CD14-positive monocyte (primary cell): ENCODE measurements around the gene SPSB2. TPM values are rescaled to one million over a fixed set of nuclear protein-coding genes. Genes with fewer than 3 reads are reported as not detected.

ENCODE experiments used
- DNase-seq, 3 donors: peaks; one replicate each; pipeline ENCODE4 v3.0.0-alpha.2; 2011 to 2022
- H2AFZ ChIP-seq: 2 replicates; pipeline ENCODE4 v1.6.0; 2012; ENCODE audit warnings: mild to moderate bottlenecking, low read depth, low read length, inconsistent platforms; ENCODE audit not compliant: insufficient read depth, poor library complexity, severe bottlenecking
- H3K27ac ChIP-seq, 2 donors: 1 replicate in 1 of 2; 2 replicates in 1 of 2; pipeline ENCODE4 v1.5.1; 2012 to 2013; ENCODE audit warnings: low read length in 2 of 2, control low read depth in 1 of 2, inconsistent platforms in 1 of 2, low read depth in 1 of 2, mild to moderate bottlenecking in 1 of 2
- H3K27me3 ChIP-seq, 2 donors: one replicate each; pipeline versions ENCODE4 v1.6.0 to v1.6.1; 2011 to 2013; ENCODE audit warnings: low read length in 2 of 2; ENCODE audit not compliant: control insufficient read depth in 2 of 2, insufficient read depth in 2 of 2
- H3K36me3 ChIP-seq, 2 donors: replicated peaks in 1 of 2; 1 replicate in 1 of 2; 2 replicates in 1 of 2; pipeline versions ENCODE4 v1.5.1 to v1.6.1; 2012 to 2013; ENCODE audit warnings: low read length in 2 of 2, control low read depth in 1 of 2, inconsistent platforms in 1 of 2, mild to moderate bottlenecking in 1 of 2; ENCODE audit not compliant: insufficient read depth in 2 of 2, control insufficient read depth in 1 of 2
- H3K4me1 ChIP-seq, 2 donors: 1 replicate in 1 of 2; 2 replicates in 1 of 2; pipeline versions ENCODE4 v1.5.1 to v1.6.1; 2012 to 2013; ENCODE audit warnings: low read length in 2 of 2, control low read depth in 1 of 2, inconsistent platforms in 1 of 2, mild to moderate bottlenecking in 1 of 2, moderate library complexity in 1 of 2; ENCODE audit not compliant: insufficient read depth in 2 of 2, control insufficient read depth in 1 of 2
- H3K4me2 ChIP-seq: replicated peaks from 2 replicates; pipeline ENCODE3; 2012; ENCODE audit warnings: low read length, moderate library complexity, mild to moderate bottlenecking; ENCODE audit not compliant: poor library complexity, severe bottlenecking; ENCODE audit errors: extremely low read depth
- H3K4me3 ChIP-seq, 3 experiments: fragments of 200-600 bp in 1 of 3; sonication (generic) in 1 of 3; replicated peaks in 1 of 3; 1 replicate in 2 of 3; 2 replicates in 1 of 3; pipeline ENCODE4 v1.5.1; 2011 to 2013; ENCODE audit warnings: low read length in 3 of 3, mild to moderate bottlenecking in 3 of 3, control low read depth in 2 of 3, low read depth in 2 of 3, inconsistent platforms in 1 of 3, moderate library complexity in 1 of 3
- H3K79me2 ChIP-seq: 2 replicates; pipeline ENCODE4 v1.6.0; 2012; ENCODE audit warnings: mild to moderate bottlenecking, control low read depth, inconsistent platforms, low read length, moderate library complexity; ENCODE audit not compliant: insufficient read depth
- H3K9ac ChIP-seq: 2 replicates; pipeline ENCODE4 v1.6.0; 2017; ENCODE audit warnings: low read length, mild to moderate bottlenecking; ENCODE audit not compliant: insufficient read depth, poor library complexity, severe bottlenecking
- H3K9me3 ChIP-seq, 2 donors: replicated peaks in 1 of 2; 1 replicate in 1 of 2; 2 replicates in 1 of 2; pipeline versions ENCODE4 v1.5.1 to v1.6.1; 2012 to 2013; ENCODE audit warnings: low read length in 2 of 2, control low read depth in 1 of 2; ENCODE audit not compliant: control insufficient read depth in 1 of 2, insufficient read depth in 1 of 2
- H4K20me1 ChIP-seq: 2 replicates; pipeline ENCODE4 v1.6.0; 2012; ENCODE audit warnings: mild to moderate bottlenecking, low read length, control low read depth, moderate library complexity; ENCODE audit not compliant: insufficient read depth
- H3K27ac Mint-ChIP-seq, 7 donors: one replicate each; pipeline ENCODE4 v1.8.0; 2020; ENCODE audit warnings: mild to moderate bottlenecking in 7 of 7, mixed read lengths in 7 of 7, moderate library complexity in 6 of 7, inconsistent platforms in 2 of 7
- H3K27me3 Mint-ChIP-seq, 3 donors: one replicate each; pipeline ENCODE4 v1.8.0; 2021 to 2022; ENCODE audit warnings: low read depth in 3 of 3, mild to moderate bottlenecking in 3 of 3, mixed read lengths in 3 of 3, moderate library complexity in 3 of 3, inconsistent platforms in 1 of 3
- H3K36me3 Mint-ChIP-seq, 2 donors: one replicate each; pipeline ENCODE4 v1.8.0; 2020; ENCODE audit warnings: mixed read lengths in 2 of 2, inconsistent platforms in 1 of 2, mild to moderate bottlenecking in 1 of 2
- H3K4me1 Mint-ChIP-seq: one replicate; pipeline ENCODE4 v1.8.0; 2020; ENCODE audit warnings: mild to moderate bottlenecking, mixed read lengths
- H3K4me3 Mint-ChIP-seq, 2 donors: one replicate each; pipeline ENCODE4 v1.8.0; 2020; ENCODE audit warnings: mild to moderate bottlenecking in 2 of 2, mixed read lengths in 2 of 2, moderate library complexity in 1 of 2
- H3K9me3 Mint-ChIP-seq, 7 donors: one replicate each; pipeline ENCODE4 v1.8.0; 2020 to 2022; ENCODE audit warnings: mixed read lengths in 7 of 7, mild to moderate bottlenecking in 6 of 7, moderate library complexity in 6 of 7, inconsistent platforms in 2 of 7
- WGBS: methylation state at CpG from one replicate; pipeline ENCODE4 v1.1.5; 2013; ENCODE audit warnings: missing lambda C conversion rate; ENCODE audit not compliant: insufficient coverage; 5-methylcytosine and 5-hydroxymethylcytosine counted together
- intact Hi-C, 2 donors: fragments of 100-400 bp; cut with micrococcal nuclease; formaldehyde crosslinking; loops; one replicate each; pipeline versions ENCODE4 v1.15.0 to v1.15.1; 2023
- polyA plus RNA-seq, 3 donors: library from polyadenylated mRNA; depleted of rRNA in 1 of 3; unstranded in 2 of 3; stranded (reverse) in 1 of 3; fragments of 300-500 nt in 2 of 3; fragments of >200 nt in 1 of 3; fragmentation: Illumina TruSeq in 2 of 3; gene quantifications; 1 replicate in 2 of 3; 2 replicates in 1 of 3; pipeline ENCODE4 v1.2.3, GENCODE V29; 2012 to 2021
- TF ChIP-seq, protein P1 (sequence below): fragments of 200-600 bp; IDR thresholded peaks from one replicate; pipeline ENCODE4 v1.8.0; 2022; ENCODE audit warnings: antibody characterized with exemption, mild to moderate bottlenecking

SPSB2 gene
- polyA plus RNA-seq, 3 donors: 4.7 to 6.9 (median 6.6) TPM

DNA sequence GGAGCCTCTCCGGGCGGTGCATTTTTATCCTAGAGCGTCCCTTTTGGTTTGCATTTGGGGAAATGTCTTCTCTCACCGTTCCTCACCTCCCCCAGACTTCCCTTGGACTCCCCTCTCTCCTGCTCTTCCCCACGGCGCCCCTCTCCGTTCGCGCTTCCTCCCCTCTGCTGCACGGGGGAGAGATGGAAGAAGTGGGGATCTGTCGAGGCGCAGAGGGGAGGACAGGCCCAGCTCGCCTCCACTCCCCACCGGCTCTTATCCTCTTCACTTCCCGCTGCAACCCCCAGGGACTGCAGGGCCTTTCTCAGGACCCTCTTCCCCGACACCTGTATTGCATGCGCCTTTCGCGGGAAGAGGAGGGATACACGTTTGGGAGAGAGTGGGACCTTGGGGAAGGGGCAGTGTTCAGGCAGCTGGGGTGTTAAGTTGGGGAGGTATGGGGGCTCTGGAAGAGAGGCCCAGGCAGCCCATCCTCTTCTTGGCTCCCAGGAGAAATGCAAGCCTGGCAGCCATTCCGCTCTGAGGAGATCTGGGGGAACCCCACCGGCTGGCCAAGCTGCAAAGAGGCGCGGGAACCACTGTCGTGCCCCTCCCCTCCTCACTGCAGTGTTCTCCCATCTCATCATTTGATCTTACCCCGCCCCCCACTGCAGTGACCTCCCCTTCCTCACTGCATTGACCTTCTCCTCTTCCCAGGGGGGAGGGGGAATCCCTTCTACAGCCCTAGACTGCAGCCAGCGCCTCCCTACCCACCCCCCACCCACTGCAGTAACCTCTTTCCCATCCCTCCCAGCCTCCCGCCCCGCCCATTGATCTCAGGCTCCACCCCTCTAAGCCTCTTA lies 42.1 kb upstream of the SPSB2 start:
- peak overlapping the region; percentile 77 to 95 for H3K4me3 Mint-ChIP-seq
- intact Hi-C loops: no loop called here
- peaks cover 0 to 13% of the 10 kb centered on the region in 2 donors for H3K36me3 Mint-ChIP-seq

DNA sequence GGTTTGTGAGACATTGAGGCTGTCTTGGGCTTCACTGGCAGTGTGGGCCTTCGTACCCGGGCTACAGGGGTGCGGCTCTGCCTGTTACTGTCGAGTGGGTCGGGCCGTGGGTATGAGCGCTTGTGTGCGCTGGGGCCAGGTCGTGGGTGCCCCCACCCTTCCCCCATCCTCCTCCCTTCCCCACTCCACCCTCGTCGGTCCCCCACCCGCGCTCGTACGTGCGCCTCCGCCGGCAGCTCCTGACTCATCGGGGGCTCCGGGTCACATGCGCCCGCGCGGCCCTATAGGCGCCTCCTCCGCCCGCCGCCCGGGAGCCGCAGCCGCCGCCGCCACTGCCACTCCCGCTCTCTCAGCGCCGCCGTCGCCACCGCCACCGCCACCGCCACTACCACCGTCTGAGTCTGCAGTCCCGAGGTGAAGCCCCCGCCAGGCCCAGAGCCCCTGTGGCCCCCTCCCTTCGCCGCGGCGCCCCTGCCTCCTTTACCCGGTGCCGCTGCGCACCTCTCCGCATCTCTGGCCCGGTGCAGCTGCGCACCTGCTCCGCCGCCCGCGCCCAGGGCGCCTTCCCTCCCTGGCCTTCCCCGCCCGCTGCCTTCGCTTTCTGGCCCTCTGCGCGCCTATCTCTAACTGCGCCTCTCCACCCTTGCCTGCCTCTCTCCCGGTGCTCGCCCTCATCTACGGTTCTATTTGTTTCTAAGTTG lies 41.3 kb upstream of the SPSB2 start, which contains the start of gene ENO2:
TSS of gene ENO2 (plus strand) at position 335 of the 701 bp plus-strand sequence. CDS start 1,253 bp downstream, outside the sequence.
- H3K79me2 ChIP-seq: no peaks in the 10 kb centered on the region
- peak within 1 kb of the TSS; percentile 85 for H3K4me2 ChIP-seq
- H3K4me3 ChIP-seq: peak within 1 kb of the TSS; percentile 3 to 73 (median 20)
- TF ChIP-seq, protein P1, sequence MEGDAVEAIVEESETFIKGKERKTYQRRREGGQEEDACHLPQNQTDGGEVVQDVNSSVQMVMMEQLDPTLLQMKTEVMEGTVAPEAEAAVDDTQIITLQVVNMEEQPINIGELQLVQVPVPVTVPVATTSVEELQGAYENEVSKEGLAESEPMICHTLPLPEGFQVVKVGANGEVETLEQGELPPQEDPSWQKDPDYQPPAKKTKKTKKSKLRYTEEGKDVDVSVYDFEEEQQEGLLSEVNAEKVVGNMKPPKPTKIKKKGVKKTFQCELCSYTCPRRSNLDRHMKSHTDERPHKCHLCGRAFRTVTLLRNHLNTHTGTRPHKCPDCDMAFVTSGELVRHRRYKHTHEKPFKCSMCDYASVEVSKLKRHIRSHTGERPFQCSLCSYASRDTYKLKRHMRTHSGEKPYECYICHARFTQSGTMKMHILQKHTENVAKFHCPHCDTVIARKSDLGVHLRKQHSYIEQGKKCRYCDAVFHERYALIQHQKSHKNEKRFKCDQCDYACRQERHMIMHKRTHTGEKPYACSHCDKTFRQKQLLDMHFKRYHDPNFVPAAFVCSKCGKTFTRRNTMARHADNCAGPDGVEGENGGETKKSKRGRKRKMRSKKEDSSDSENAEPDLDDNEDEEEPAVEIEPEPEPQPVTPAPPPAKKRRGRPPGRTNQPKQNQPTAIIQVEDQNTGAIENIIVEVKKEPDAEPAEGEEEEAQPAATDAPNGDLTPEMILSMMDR: no peak
- H3K36me3 ChIP-seq: no peaks in the 10 kb centered on the region
- H3K9me3 ChIP-seq: peaks cover 0 to 10% of the 10 kb centered on the region in 2 donors
- peaks cover 13 to 19% of the 10 kb centered on the region in 2 donors for H3K4me1 ChIP-seq
- Mint-ChIP-seq H3K4me3 (peak within 1 kb of the TSS; percentile 77 to 95), H3K9me3 (peaks cover 0 to 9% (median 5%) of the 10 kb centered on the region in 7 donors), H3K27me3 (peaks cover 56 to 72% (median 59%) of the 10 kb centered on the region in 3 donors), H3K4me1 (peaks cover 18% of the 10 kb centered on the region), H3K36me3 (peaks cover 0 to 13% of the 10 kb centered on the region in 2 donors), H3K27ac (peak within 1 kb of the TSS in 3 of 7 donors; percentile 15 to 71 (median 63))
- peak; percentile 40 to 68 (median 52) for DNase-seq
- H3K27ac ChIP-seq: no peak within 1 kb of the TSS
- under 1% methylated on average over 64 of the region's 68 CpGs for WGBS
- H4K20me1 ChIP-seq: no peaks in the 10 kb centered on the region
- peak within 1 kb of the TSS; percentile 27 for H3K9ac ChIP-seq
- intact Hi-C loops: no loop called here
- peak within 1 kb of the TSS; percentile 73 for H2AFZ ChIP-seq
- peaks cover 23 to 58% of the 10 kb centered on the region in 2 donors for H3K27me3 ChIP-seq

More for the DNA sequence above, 42.1 kb upstream of the SPSB2 start:
- peak overlapping the region in 3 of 7 donors; percentile 15 to 71 (median 63) for H3K27ac Mint-ChIP-seq
- peaks cover 13 to 19% of the 10 kb centered on the region in 2 donors for H3K4me1 ChIP-seq
- peak overlapping the region in 1 of 3 experiments; percentile 73 for H3K4me3 ChIP-seq
- no peak for DNase-seq
- no peaks in the 10 kb centered on the region for H4K20me1 ChIP-seq
- H3K9ac ChIP-seq: peak overlapping the region; percentile 2
- H3K9me3 Mint-ChIP-seq: peaks cover 0 to 9% (median 5%) of the 10 kb centered on the region in 7 donors
- H3K79me2 ChIP-seq: no peaks in the 10 kb centered on the region
- WGBS: 50% methylated on average over 5 of the region's 29 CpGs
- H3K36me3 ChIP-seq: no peaks in the 10 kb centered on the region
- H3K4me1 Mint-ChIP-seq: peaks cover 19% of the 10 kb centered on the region
- peaks cover 0 to 10% of the 10 kb centered on the region in 2 donors for H3K9me3 ChIP-seq
- H3K4me2 ChIP-seq: peak overlapping the region; percentile 85
- peaks cover 62 to 71% (median 65%) of the 10 kb centered on the region in 3 donors for H3K27me3 Mint-ChIP-seq
- no peak overlapping the region for H3K27ac ChIP-seq
- peak overlapping the region; percentile 73 for H2AFZ ChIP-seq
- TF ChIP-seq, protein P1: no peak
- peaks cover 23 to 61% of the 10 kb centered on the region in 2 donors for H3K27me3 ChIP-seq
